ENCODE measurements around the gene STAM. TPM values are rescaled to one million over a fixed set of nuclear protein-coding genes. Genes with fewer than 3 reads are reported as not detected.

STAM gene
- polyA plus RNA-seq, 4 donors, result 8.4 to 17.2 (median 10.8) TPM

DNA sequence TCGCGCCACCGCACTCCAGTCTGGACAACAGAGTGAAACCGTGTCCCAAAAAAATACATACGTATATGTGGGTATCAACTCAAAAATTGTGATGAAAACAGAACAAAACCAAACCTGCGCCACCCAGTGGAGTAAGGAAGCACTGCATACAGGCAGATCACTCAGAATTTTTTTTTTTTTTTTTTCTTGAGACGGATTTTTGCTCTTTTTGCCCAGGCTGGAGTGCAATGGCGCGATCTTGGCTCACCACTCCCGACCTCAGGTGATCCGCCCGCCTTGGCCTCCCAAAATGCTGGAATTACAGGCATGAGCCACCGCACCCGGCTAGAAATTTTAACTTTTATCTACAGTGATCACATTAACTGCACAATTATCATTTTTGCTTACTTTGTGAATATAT, 99.0 kb downstream of the STAM start:
- FAIRE-seq, result no peak
- Histone ChIP-seq H3K4me1 (ENCODE audit: control insufficient read depth in 3 of 3, insufficient read depth in 2 of 3, low read depth in 1 of 3, low read length in 2 of 3) (peaks cover 0 to 5% (median 0%) of the 10 kb centered on the region in 3 donors), H3K9me3 (ENCODE audit: control insufficient read depth in 2 of 2, insufficient read depth in 1 of 2, low read depth in 1 of 2, low read length in 1 of 2) (no peaks in the 10 kb centered on the region), H3K27ac (ENCODE audit: low read depth in 1 of 3, low read length in 2 of 3) (no peak overlapping the region), H3K36me3 (ENCODE audit: control insufficient read depth in 3 of 3, insufficient read depth in 2 of 3, low read depth in 1 of 3, low read length in 3 of 3) (no peaks in the 10 kb centered on the region), H3K27me3 (ENCODE audit: control insufficient read depth in 3 of 3, insufficient read depth in 3 of 3, low read length in 3 of 3) (no peaks in the 10 kb centered on the region), H3K4me3 (ENCODE audit: low read depth in 1 of 3, low read length in 3 of 3) (no peak overlapping the region)
- 36 to 48% (median 43%) methylated on average over 14 of the region's 14 CpGs for whole genome bisulfite sequencing, 3 donors
- peak in 1 of 2 donors; percentile 59 for DNase-seq

- H3K9me3 ChIP-seq (ENCODE audit: control insufficient read depth in 2 of 2, insufficient read depth in 1 of 2, low read depth in 1 of 2, low read length in 1 of 2), result no peaks in the 10 kb centered on the region
- DNase-seq (no peak), FAIRE-seq (no peak)
- H3K27ac ChIP-seq (ENCODE audit: low read depth in 1 of 3, low read length in 2 of 3), result no peak overlapping the region
- no peaks in the 10 kb centered on the region for H3K27me3 ChIP-seq (ENCODE audit: control insufficient read depth in 3 of 3, insufficient read depth in 3 of 3, low read length in 3 of 3)
- WGBS, 3 donors, result 96 to 99% (median 97%) methylated on average over 3 of the region's 3 CpGs
- no peaks in the 10 kb centered on the region for H3K36me3 ChIP-seq (ENCODE audit: control insufficient read depth in 3 of 3, insufficient read depth in 2 of 3, low read depth in 1 of 3, low read length in 3 of 3)
- no peak overlapping the region for H3K4me3 ChIP-seq (ENCODE audit: low read depth in 1 of 3, low read length in 3 of 3)
- peaks cover 0 to 5% (median 0%) of the 10 kb centered on the region in 3 donors for H3K4me1 ChIP-seq (ENCODE audit: control insufficient read depth in 3 of 3, insufficient read depth in 2 of 3, low read depth in 1 of 3, low read length in 2 of 3)
These were observed 99.5 kb downstream of the STAM start for GRCh38 chr10:17743437-17743836.

DNA sequence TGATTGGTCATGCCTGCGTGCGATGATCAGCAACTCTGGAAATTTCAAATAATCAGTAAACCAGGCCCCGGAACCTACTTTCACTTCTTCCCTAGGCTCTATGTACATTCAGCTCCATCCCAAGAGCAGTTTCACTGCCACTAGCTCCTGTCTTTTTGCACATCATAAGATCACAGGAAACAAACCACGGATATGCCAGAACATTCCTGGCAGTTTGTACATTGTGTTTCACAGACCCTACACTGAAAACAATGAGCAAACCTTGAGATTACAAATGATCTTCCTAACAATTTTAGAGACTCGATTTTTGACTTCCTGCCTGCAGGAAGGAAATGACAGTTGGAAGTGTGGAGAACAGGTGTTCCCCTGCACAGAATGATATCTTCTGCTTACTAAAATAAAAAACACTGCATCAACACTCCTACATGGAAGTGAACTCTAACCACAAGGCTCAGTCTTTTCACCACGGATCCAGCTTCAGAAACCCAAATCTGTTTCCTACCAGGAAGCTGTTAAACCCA, 100.5 kb downstream of the STAM start:
- Histone ChIP-seq H3K36me3 (ENCODE audit: control insufficient read depth in 3 of 3, insufficient read depth in 2 of 3, low read depth in 1 of 3, low read length in 3 of 3) (no peaks in the 10 kb centered on the region), H3K9me3 (ENCODE audit: control insufficient read depth in 2 of 2, insufficient read depth in 1 of 2, low read depth in 1 of 2, low read length in 1 of 2) (no peaks in the 10 kb centered on the region), H3K4me3 (ENCODE audit: low read depth in 1 of 3, low read length in 3 of 3) (no peak overlapping the region), H3K27me3 (ENCODE audit: control insufficient read depth in 3 of 3, insufficient read depth in 3 of 3, low read length in 3 of 3) (no peaks in the 10 kb centered on the region), H3K4me1 (ENCODE audit: control insufficient read depth in 3 of 3, insufficient read depth in 2 of 3, low read depth in 1 of 3, low read length in 2 of 3) (peaks cover 0 to 5% (median 0%) of the 10 kb centered on the region in 3 donors), H3K27ac (ENCODE audit: low read depth in 1 of 3, low read length in 2 of 3) (no peak overlapping the region)
- no peak for FAIRE-seq
- no peak for DNase-seq
- whole genome bisulfite sequencing, 3 donors, result 20 to 37% (median 26%) methylated on average over 6 of the region's 6 CpGs

- H3K9me3 ChIP-seq (ENCODE audit: control insufficient read depth in 2 of 2, insufficient read depth in 1 of 2, low read depth in 1 of 2, low read length in 1 of 2), result no peaks in the 10 kb centered on the region
- DNase-seq, result peak in 1 of 2 donors; percentile 33
- H3K4me1 ChIP-seq (ENCODE audit: control insufficient read depth in 3 of 3, insufficient read depth in 2 of 3, low read depth in 1 of 3, low read length in 2 of 3), result no peaks in the 10 kb centered on the region
- WGBS, 3 donors, result 57 to 79% (median 72%) methylated on average over 10 of the region's 10 CpGs
- no peaks in the 10 kb centered on the region for H3K36me3 ChIP-seq (ENCODE audit: control insufficient read depth in 3 of 3, insufficient read depth in 2 of 3, low read depth in 1 of 3, low read length in 3 of 3)
- no peak for FAIRE-seq
- no peaks in the 10 kb centered on the region for H3K27me3 ChIP-seq (ENCODE audit: control insufficient read depth in 3 of 3, insufficient read depth in 3 of 3, low read length in 3 of 3)
- no peak overlapping the region for H3K27ac ChIP-seq (ENCODE audit: low read depth in 1 of 3, low read length in 2 of 3)
- no peak overlapping the region for H3K4me3 ChIP-seq (ENCODE audit: low read depth in 1 of 3, low read length in 3 of 3)
These were observed 104.1 kb downstream of the STAM start for GRCh38 chr10:17747883-17748550.

- Histone ChIP-seq H3K9me3 (ENCODE audit: control insufficient read depth in 2 of 2, insufficient read depth in 1 of 2, low read depth in 1 of 2, low read length in 1 of 2) (no peaks in the 10 kb centered on the region), H3K27ac (ENCODE audit: low read depth in 1 of 3, low read length in 2 of 3) (no peak overlapping the region), H3K36me3 (ENCODE audit: control insufficient read depth in 3 of 3, insufficient read depth in 2 of 3, low read depth in 1 of 3, low read length in 3 of 3) (no peaks in the 10 kb centered on the region), H3K4me1 (ENCODE audit: control insufficient read depth in 3 of 3, insufficient read depth in 2 of 3, low read depth in 1 of 3, low read length in 2 of 3) (peaks cover 0 to 3% (median 0%) of the 10 kb centered on the region in 3 donors), H3K4me3 (ENCODE audit: low read depth in 1 of 3, low read length in 3 of 3) (no peak overlapping the region), H3K27me3 (ENCODE audit: control insufficient read depth in 3 of 3, insufficient read depth in 3 of 3, low read length in 3 of 3) (no peaks in the 10 kb centered on the region)
- DNase-seq (no peak), FAIRE-seq (no peak)
- 94 to 97% (median 94%) methylated on average over 8 of the region's 8 CpGs for WGBS, 3 donors
These were observed 105.9 kb downstream of the STAM start for GRCh38 chr10:17749890-17750289.

- Histone ChIP-seq H3K4me3 (ENCODE audit: low read depth in 1 of 3, low read length in 3 of 3) (peak within 1 kb of the TSS; percentile 17 to 71 (median 40)), H3K36me3 (ENCODE audit: control insufficient read depth in 3 of 3, insufficient read depth in 2 of 3, low read depth in 1 of 3, low read length in 3 of 3) (no peaks in the 10 kb centered on the region), H3K27me3 (ENCODE audit: control insufficient read depth in 3 of 3, insufficient read depth in 3 of 3, low read length in 3 of 3) (no peaks in the 10 kb centered on the region), H3K9me3 (ENCODE audit: control insufficient read depth in 2 of 2, insufficient read depth in 1 of 2, low read depth in 1 of 2, low read length in 1 of 2) (no peaks in the 10 kb centered on the region), H3K4me1 (ENCODE audit: control insufficient read depth in 3 of 3, insufficient read depth in 2 of 3, low read depth in 1 of 3, low read length in 2 of 3) (peaks cover 0 to 21% (median 0%) of the 10 kb centered on the region in 3 donors), H3K27ac (ENCODE audit: low read depth in 1 of 3, low read length in 2 of 3) (peak within 1 kb of the TSS; percentile 63 to 73 (median 69))
- 14 to 62% (median 38%) methylated on average over 9 of the region's 9 CpGs for WGBS, 3 donors
- FAIRE-seq, result no peak
- DNase-seq, result peak; percentile 85 to 90
These were observed 108.0 kb downstream of the STAM start, which contains the start of gene TMEM236 for GRCh38 chr10:17751781-17752445. TMEM236 (plus strand) TSS chr10:17752201; CDS start chr10:17752296, 95 bp downstream.

- no peaks in the 10 kb centered on the region for H3K9me3 ChIP-seq (ENCODE audit: control insufficient read depth in 2 of 2, insufficient read depth in 1 of 2, low read depth in 1 of 2, low read length in 1 of 2)
- WGBS, 3 donors, result 16 to 42% (median 23%) methylated on average over 7 of the region's 7 CpGs
- H3K4me3 ChIP-seq (ENCODE audit: low read depth in 1 of 3, low read length in 3 of 3), result peak overlapping the region in 2 of 3 donors; percentile 36 to 38
- FAIRE-seq, result peak; percentile 75
- peak; percentile 87 to 92 for DNase-seq
- no peaks in the 10 kb centered on the region for H3K36me3 ChIP-seq (ENCODE audit: control insufficient read depth in 3 of 3, insufficient read depth in 2 of 3, low read depth in 1 of 3, low read length in 3 of 3)
- H3K27ac ChIP-seq (ENCODE audit: low read depth in 1 of 3, low read length in 2 of 3), result peak overlapping the region; percentile 64 to 95 (median 74)
- peaks cover 0 to 30% (median 4%) of the 10 kb centered on the region in 3 donors for H3K4me1 ChIP-seq (ENCODE audit: control insufficient read depth in 3 of 3, insufficient read depth in 2 of 3, low read depth in 1 of 3, low read length in 2 of 3)
- H3K27me3 ChIP-seq (ENCODE audit: control insufficient read depth in 3 of 3, insufficient read depth in 3 of 3, low read length in 3 of 3), result no peaks in the 10 kb centered on the region
These were observed 112.7 kb downstream of the STAM start for GRCh38 chr10:17756557-17757217.

DNA sequence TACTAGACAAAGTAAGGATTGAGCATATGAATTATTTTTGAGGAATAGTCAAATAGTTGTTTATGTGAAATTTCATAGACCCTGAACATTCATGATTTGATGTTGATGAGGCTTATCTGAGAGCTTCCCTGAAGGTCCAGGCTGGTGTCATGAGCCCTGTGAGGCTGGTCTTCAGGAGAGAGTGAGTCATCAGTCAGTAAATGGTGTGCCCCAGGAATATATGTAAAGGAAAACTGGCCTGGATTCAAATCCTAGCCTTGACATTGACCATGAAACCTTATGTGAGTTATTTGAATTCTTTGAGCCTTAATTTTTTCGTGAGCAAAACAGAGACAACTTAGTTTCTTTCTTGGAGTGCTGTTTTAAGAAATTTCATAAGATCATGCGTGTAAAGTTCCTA, 114.2 kb downstream of the STAM start:
- Histone ChIP-seq H3K9me3 (ENCODE audit: control insufficient read depth in 2 of 2, insufficient read depth in 1 of 2, low read depth in 1 of 2, low read length in 1 of 2) (no peaks in the 10 kb centered on the region), H3K36me3 (ENCODE audit: control insufficient read depth in 3 of 3, insufficient read depth in 2 of 3, low read depth in 1 of 3, low read length in 3 of 3) (no peaks in the 10 kb centered on the region), H3K27ac (ENCODE audit: low read depth in 1 of 3, low read length in 2 of 3) (peak overlapping the region in 1 of 3 donors; percentile 95), H3K4me3 (ENCODE audit: low read depth in 1 of 3, low read length in 3 of 3) (no peak overlapping the region), H3K4me1 (ENCODE audit: control insufficient read depth in 3 of 3, insufficient read depth in 2 of 3, low read depth in 1 of 3, low read length in 2 of 3) (peaks cover 0 to 33% (median 4%) of the 10 kb centered on the region in 3 donors), H3K27me3 (ENCODE audit: control insufficient read depth in 3 of 3, insufficient read depth in 3 of 3, low read length in 3 of 3) (no peaks in the 10 kb centered on the region)
- FAIRE-seq (no peak), DNase-seq (peak in 1 of 2 donors; percentile 44)
- 81 to 85% (median 83%) methylated on average over 2 of the region's 2 CpGs for WGBS, 3 donors
